Common myeloid progenitor, CD34-positive (primary cell): Measurements from ENCODE around the gene PTPRE.

Experiments used
- CTCF ChIA-PET: fragments of 350-600 bp; sonication (Branson Sonifier 250); formaldehyde crosslinking; loops from one replicate; lab custom pipeline; 2021; ENCODE audit warnings: antibody characterized with exemption; lab: Charles Lee
- POLR2A ChIA-PET: fragments of 350-600 bp; sonication (Branson Sonifier 250); formaldehyde crosslinking; loops from one replicate; lab custom pipeline; 2021; ENCODE audit warnings: antibody characterized with exemption; lab: Charles Lee
- DNase-seq, 3 donors: peaks; one replicate each; pipeline versions ENCODE4 v3.0.0 to v3.0.0-alpha.2; 2013
- H3K27ac ChIP-seq, 2 experiments: 1 replicate in 1 of 2; 2 replicates in 1 of 2; pipeline ENCODE4 v1.7.0; 2013; ENCODE audit warnings: inconsistent platforms in 2 of 2, low read length in 2 of 2, mild to moderate bottlenecking in 2 of 2, low read depth in 1 of 2, moderate library complexity in 1 of 2; ENCODE audit not compliant: severe bottlenecking in 2 of 2, insufficient read depth in 1 of 2, poor library complexity in 1 of 2
- H3K27me3 ChIP-seq, 5 experiments: replicated peaks in 2 of 5; 1 replicate in 3 of 5; 2 replicates in 2 of 5; pipeline versions ENCODE4 v1.6.1 to v1.7.0; 2013; ENCODE audit warnings: low read length in 4 of 5, mild to moderate bottlenecking in 2 of 5, moderate library complexity in 2 of 5, inconsistent platforms in 1 of 5; ENCODE audit not compliant: insufficient read depth in 5 of 5, control insufficient read depth in 4 of 5
- H3K36me3 ChIP-seq, 4 experiments: 1 replicate in 2 of 4; 2 replicates in 2 of 4; pipeline versions ENCODE4 v1.6.1 to v1.7.0; 2013; ENCODE audit warnings: low read length in 3 of 4, control low read depth in 1 of 4, mild to moderate bottlenecking in 1 of 4; ENCODE audit not compliant: control insufficient read depth in 4 of 4, insufficient read depth in 4 of 4
- H3K4me1 ChIP-seq, 4 experiments: 1 replicate in 3 of 4; 2 replicates in 1 of 4; pipeline versions ENCODE4 v1.6.1 to v1.7.1; 2013; ENCODE audit warnings: low read length in 3 of 4, mild to moderate bottlenecking in 3 of 4, control low read depth in 1 of 4, inconsistent platforms in 1 of 4, moderate library complexity in 1 of 4; ENCODE audit not compliant: control insufficient read depth in 4 of 4, insufficient read depth in 4 of 4; ENCODE audit errors: control extremely low read depth in 1 of 4
- H3K4me3 ChIP-seq, 7 experiments: 1 replicate in 4 of 7; 2 replicates in 3 of 7; pipeline versions ENCODE4 v1.5.1 to v1.7.0; 2013; ENCODE audit warnings: mild to moderate bottlenecking in 7 of 7, low read length in 6 of 7, moderate library complexity in 6 of 7, inconsistent platforms in 2 of 7, low read depth in 2 of 7, control low read depth in 1 of 7; ENCODE audit not compliant: insufficient read depth in 4 of 7, control insufficient read depth in 1 of 7; ENCODE audit errors: extremely low read depth in 1 of 7
- H3K9me3 ChIP-seq, 5 experiments: 1 replicate in 4 of 5; 2 replicates in 1 of 5; pipeline versions ENCODE4 v1.6.1 to v1.7.1; 2013; ENCODE audit warnings: low read length in 4 of 5, mild to moderate bottlenecking in 2 of 5, inconsistent platforms in 1 of 5, low read depth in 1 of 5, moderate library complexity in 1 of 5; ENCODE audit not compliant: control insufficient read depth in 4 of 5, insufficient read depth in 2 of 5; ENCODE audit errors: control extremely low read depth in 1 of 5
- WGBS: methylation state at CpG from one replicate; pipeline ENCODE4 v1.1.5; 2013; ENCODE audit not compliant: insufficient coverage; 5-methylcytosine and 5-hydroxymethylcytosine counted together

The PTPRE gene

DNA sequence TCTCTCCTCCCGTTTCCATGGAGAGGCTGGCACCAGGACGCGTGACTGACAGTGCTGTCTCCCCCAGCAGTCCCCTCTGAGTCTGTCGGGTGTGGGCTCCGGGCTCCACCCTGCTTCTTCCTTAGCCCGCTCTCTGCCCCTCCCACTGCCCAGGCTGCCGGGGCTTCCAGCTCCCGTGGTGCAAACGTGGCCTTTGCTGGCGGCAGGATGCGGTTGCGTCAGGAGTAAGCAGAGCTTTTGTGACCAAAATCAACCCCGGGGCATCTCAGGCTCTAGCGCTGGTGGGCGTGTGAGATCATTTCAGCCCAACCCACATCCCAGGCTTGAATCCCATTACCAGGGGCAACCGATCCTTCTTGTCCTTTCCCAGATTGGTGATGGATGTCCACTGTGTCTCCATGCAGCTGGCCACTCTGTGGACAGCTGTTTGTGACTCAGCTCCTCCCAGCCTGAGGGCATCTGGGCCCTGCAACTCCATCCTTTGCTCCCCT lies 28.2 kb downstream of the PTPRE start:
- no peak overlapping the region for H3K4me3 ChIP-seq
- H3K27me3 ChIP-seq: no peaks in the 10 kb centered on the region
- H3K4me1 ChIP-seq: no peaks in the 10 kb centered on the region
- ChIA-PET POLR2A (no interaction called here), CTCF (no interaction called here)
- H3K27ac ChIP-seq: no peak overlapping the region
- 96% methylated on average over 14 of the region's 16 CpGs for WGBS
- no peak for DNase-seq
- H3K36me3 ChIP-seq: no peaks in the 10 kb centered on the region
- no peaks in the 10 kb centered on the region for H3K9me3 ChIP-seq

DNA sequence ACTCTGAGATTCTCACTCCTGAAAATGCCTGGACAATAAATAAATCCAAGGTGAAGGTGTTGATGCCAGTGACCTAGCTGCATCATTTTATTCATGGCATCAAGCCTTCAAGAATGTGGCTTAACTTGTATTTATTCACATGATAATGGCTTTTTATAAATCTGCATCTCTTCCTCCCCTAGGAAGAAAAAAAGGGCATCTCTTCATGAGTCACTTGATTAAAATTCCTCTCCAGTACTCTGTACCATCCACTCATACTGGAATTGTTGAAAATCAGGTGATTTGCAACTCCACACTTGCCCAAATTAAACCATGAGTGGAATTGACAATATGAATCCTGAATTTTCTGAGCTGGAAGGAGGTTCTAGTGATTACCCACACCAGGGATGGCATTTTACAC lies 30.2 kb downstream of the PTPRE start:
- H3K4me1 ChIP-seq: no peaks in the 10 kb centered on the region
- CTCF ChIA-PET: interaction anchor here (1.2 kb wide), 1 partner anchor 34 kb away, joined by 3 read pairs; no protein-coding TSS in a partner anchor
- H3K27me3 ChIP-seq: no peaks in the 10 kb centered on the region
- H3K36me3 ChIP-seq: no peaks in the 10 kb centered on the region
- DNase-seq: no peak
- POLR2A ChIA-PET: no interaction called here
- H3K27ac ChIP-seq: no peak overlapping the region
- H3K4me3 ChIP-seq: no peak overlapping the region
- no peaks in the 10 kb centered on the region for H3K9me3 ChIP-seq

DNA sequence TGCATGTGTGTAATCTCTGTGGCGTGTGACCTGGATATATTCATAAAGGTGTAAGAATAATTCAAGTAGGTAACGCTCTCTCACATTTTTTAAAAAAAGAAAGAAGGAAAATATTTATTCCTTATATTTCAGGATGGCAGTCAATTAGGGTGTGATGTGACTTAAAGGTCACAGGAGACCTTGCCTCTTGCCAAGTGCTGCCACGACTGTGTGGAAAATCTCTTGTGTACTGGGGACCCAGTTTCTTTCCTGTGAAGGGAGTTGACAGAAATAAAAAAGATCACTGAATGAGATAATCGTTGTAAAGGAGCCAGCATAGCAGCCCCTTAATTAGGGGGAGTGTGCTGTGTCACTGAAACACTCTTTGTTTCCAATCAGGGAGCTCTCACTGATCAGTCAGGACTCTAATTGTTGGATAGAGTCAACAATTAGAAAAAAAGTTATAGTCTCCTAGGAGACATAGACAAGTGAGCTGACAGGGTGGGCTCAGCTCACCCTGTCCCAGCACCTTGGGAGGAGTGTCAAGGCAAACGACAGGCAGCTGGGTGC lies 31.1 kb downstream of the PTPRE start:
- no peak for DNase-seq
- no peaks in the 10 kb centered on the region for H3K27me3 ChIP-seq
- H3K27ac ChIP-seq: no peak overlapping the region
- H3K4me3 ChIP-seq: no peak overlapping the region
- peaks cover 0 to 8% (median 5%) of the 10 kb centered on the region in 4 experiments for H3K4me1 ChIP-seq
- no peaks in the 10 kb centered on the region for H3K9me3 ChIP-seq
- no peaks in the 10 kb centered on the region for H3K36me3 ChIP-seq
- CTCF ChIA-PET: interaction anchor here (1.0 kb wide), 1 partner anchor 72 kb away, joined by 3 read pairs; no protein-coding TSS in a partner anchor
- POLR2A ChIA-PET: no interaction called here
- WGBS: 72% methylated on average over 3 of the region's 5 CpGs

DNA sequence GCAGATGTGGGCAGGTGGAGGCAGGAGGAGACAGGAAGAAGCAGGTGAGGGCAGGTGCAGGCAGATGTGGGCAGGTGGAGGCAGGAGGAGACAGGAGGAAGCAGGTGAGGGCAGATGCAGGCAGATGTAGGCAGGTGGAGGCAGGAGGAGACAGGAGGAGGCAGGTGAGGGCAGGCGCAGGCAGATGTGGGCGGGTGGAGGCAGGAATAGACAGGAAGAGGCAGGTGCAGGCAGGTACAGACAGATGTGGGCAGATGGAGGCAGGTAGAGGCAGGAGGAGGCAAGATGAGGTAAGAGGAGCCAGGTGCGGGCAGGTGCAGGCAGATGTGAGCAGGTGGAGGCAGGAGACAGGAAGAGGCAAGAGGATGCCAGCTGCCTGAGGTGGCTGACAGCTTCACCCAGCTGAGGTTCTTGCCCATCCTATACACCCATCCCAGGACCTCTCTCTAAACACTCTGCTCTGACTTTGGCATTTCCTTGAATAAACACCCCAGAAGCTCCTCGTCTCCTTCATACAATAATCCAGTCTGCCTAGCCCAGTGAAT lies 33.0 kb downstream of the PTPRE start:
- DNase-seq: no peak
- Histone ChIP-seq H3K9me3 (no peaks in the 10 kb centered on the region), H3K36me3 (no peaks in the 10 kb centered on the region), H3K4me1 (peaks cover 0 to 12% (median 6%) of the 10 kb centered on the region in 4 experiments), H3K4me3 (no peak overlapping the region), H3K27ac (no peak overlapping the region), H3K27me3 (no peaks in the 10 kb centered on the region)
- POLR2A ChIA-PET: no interaction called here
- CTCF ChIA-PET: no interaction called here
- WGBS: 92% methylated on average over 3 of the region's 4 CpGs

DNA sequence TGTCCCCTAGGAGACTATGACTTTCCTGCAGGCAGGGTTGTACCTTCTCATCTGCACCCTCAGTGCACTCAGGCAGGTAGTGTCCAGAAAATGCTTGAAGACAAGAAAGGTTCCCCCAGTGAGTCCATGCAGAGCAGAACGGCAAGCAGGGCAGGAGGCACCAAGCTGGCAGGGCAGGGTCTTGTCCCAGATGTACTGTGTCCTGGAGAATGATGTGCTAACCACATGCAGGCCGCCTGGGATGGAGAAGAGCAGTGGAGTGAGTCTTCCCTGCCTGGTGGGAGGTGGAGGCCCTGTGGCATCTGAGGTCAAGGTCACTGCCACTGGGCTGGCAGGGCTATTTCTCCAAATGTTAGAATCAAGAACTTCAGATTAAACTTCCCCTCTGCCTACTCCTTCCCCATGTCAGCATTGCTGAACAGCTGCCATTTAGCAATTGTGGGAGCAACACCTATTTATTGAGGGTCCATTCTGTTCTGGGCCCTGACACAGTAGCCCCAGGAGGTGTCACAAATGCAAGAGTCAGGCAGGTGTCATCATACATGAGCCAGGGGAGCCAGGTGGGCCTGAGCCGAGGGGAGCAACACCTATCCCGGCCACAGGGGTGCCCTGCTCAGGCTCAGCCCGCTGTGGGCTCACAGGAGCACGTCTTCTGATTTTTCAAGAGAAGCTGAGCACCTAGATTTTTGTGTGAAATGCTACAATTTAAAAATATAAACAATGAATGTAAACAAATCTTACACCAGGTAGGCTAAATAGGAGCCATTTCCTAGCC lies 34.1 kb downstream of the PTPRE start:
- 100% methylated on average over 3 of the region's 6 CpGs for WGBS
- Histone ChIP-seq H3K4me3 (no peak overlapping the region), H3K36me3 (no peaks in the 10 kb centered on the region), H3K4me1 (peaks cover 8 to 24% (median 17%) of the 10 kb centered on the region in 4 experiments), H3K27ac (no peak overlapping the region), H3K9me3 (no peaks in the 10 kb centered on the region), H3K27me3 (no peaks in the 10 kb centered on the region)
- CTCF ChIA-PET: no interaction called here
- no peak for DNase-seq
- POLR2A ChIA-PET: no interaction called here

DNA sequence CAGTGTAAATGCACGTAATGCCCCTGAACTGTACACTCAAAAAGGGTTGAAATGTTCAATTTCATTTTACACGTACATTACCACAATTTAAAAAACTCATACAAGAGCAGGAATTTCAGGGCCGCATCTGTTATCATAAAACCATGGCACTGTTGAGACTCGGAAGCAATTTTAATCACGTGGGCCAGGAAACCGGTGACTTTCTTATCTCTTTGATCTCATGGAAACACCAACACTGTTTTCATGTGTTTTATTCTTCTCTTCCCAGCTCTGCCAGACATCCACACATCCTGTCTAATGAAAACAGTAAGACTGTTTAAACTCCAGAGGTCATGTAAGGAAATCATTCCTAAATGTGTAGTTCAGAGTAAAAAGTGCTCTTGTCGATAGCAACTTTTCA lies 35.9 kb downstream of the PTPRE start:
- no peaks in the 10 kb centered on the region for H3K36me3 ChIP-seq
- H3K9me3 ChIP-seq: no peaks in the 10 kb centered on the region
- ChIA-PET CTCF (interaction anchor here (1.0 to 1.1 kb wide), 2 partner anchors 22 to 49 kb away, joined by 3 to 4 read pairs; no protein-coding TSS in a partner anchor), POLR2A (no interaction called here)
- WGBS: 33% methylated on average over 5 of the region's 7 CpGs
- H3K27me3 ChIP-seq: no peaks in the 10 kb centered on the region
- H3K27ac ChIP-seq: no peak overlapping the region
- peak in 2 of 3 donors; percentile 10 to 35 for DNase-seq
- peak overlapping the region in 1 of 7 experiments; percentile 13 for H3K4me3 ChIP-seq
- peaks cover 11 to 27% (median 21%) of the 10 kb centered on the region in 4 experiments for H3K4me1 ChIP-seq

DNA sequence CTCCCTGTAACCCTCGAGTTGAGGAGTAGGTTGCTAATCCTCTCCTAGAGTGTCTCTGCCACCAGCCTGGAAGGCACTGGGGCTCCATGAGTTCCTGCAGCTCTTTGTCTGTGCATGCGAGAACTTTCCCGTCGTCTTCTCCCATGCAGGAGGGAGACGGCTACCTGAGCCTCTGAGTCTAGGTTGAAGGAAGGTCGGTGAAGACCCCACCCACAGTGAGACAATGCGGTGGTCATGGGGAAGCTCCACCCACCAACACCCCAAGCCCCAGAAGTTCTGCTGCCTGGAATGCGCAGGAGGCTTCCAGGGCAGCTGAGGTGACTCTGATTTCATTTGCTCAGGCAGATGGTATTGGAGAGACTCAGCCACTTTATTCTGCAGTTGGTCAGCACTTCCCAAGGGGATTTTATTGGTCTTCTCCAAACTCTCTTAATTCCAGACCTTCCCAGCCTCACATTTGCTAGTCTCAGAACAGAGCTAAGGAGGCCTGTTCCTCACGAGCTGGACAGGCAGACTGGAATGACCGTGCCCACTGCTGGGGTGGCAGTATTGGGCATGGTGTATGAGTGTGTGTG lies 36.5 kb downstream of the PTPRE start:
- CTCF ChIA-PET: no interaction called here
- POLR2A ChIA-PET: no interaction called here
- DNase-seq: no peak
- H3K27me3 ChIP-seq: no peaks in the 10 kb centered on the region
- H3K4me3 ChIP-seq: no peak overlapping the region
- peaks cover 11 to 27% (median 21%) of the 10 kb centered on the region in 4 experiments for H3K4me1 ChIP-seq
- H3K36me3 ChIP-seq: no peaks in the 10 kb centered on the region
- no peak overlapping the region for H3K27ac ChIP-seq
- H3K9me3 ChIP-seq: no peaks in the 10 kb centered on the region
- 98% methylated on average over 10 of the region's 10 CpGs for WGBS
